LNCAP (cell line): ENCODE measurements around the gene OSTN.

Source experiments
- TF ChIP-seq, protein P1 (sequence below): fragments of 450-650 bp; IDR thresholded peaks from 2 replicates; pipeline ENCODE4 v1.5.1; 2017; ENCODE audit warnings: mild to moderate bottlenecking

OSTN gene

GRCh38 chr3:191298846-191299245 is 99.8 kb downstream of the OSTN start:
- TF ChIP-seq, protein P1, sequence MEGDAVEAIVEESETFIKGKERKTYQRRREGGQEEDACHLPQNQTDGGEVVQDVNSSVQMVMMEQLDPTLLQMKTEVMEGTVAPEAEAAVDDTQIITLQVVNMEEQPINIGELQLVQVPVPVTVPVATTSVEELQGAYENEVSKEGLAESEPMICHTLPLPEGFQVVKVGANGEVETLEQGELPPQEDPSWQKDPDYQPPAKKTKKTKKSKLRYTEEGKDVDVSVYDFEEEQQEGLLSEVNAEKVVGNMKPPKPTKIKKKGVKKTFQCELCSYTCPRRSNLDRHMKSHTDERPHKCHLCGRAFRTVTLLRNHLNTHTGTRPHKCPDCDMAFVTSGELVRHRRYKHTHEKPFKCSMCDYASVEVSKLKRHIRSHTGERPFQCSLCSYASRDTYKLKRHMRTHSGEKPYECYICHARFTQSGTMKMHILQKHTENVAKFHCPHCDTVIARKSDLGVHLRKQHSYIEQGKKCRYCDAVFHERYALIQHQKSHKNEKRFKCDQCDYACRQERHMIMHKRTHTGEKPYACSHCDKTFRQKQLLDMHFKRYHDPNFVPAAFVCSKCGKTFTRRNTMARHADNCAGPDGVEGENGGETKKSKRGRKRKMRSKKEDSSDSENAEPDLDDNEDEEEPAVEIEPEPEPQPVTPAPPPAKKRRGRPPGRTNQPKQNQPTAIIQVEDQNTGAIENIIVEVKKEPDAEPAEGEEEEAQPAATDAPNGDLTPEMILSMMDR = no peak

GRCh38 chr3:191300422-191300821 is 101.4 kb downstream of the OSTN start:
- TF ChIP-seq, protein P1 = no peak

- TF ChIP-seq, protein P1 = no peak
Observed at GRCh38 chr3:191301017-191301416, 102.0 kb downstream of the OSTN start.

GRCh38 chr3:191301782-191302411 is 102.9 kb downstream of the OSTN start:
- TF ChIP-seq, protein P1 = no peak

GRCh38 chr3:191302451-191302850 is 103.4 kb downstream of the OSTN start:
- TF ChIP-seq, protein P1 = no peak

DNA sequence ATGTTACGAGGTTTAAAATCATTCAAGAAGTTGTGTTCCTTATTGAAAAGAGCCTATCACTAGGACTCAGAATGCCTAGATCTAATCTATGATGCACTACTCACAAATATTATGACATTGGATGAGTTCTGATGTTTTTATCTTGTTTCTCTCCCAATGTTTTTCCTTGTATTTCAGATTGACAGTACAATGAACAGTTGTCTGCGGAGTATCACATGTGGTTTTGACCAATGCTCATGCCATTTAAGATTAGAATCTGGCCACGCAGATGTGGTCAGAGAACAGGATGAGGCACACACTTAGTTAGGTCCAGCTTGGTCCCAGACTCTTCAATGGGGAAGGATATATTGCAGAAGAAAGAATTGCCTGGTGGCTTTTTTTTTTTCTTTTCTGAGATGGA is 104.6 kb downstream of the OSTN start:
- TF ChIP-seq, protein P1 = no peak

GRCh38 chr3:191306428-191306827 is 107.4 kb downstream of the OSTN start:
- TF ChIP-seq, protein P1 = no peak

DNA sequence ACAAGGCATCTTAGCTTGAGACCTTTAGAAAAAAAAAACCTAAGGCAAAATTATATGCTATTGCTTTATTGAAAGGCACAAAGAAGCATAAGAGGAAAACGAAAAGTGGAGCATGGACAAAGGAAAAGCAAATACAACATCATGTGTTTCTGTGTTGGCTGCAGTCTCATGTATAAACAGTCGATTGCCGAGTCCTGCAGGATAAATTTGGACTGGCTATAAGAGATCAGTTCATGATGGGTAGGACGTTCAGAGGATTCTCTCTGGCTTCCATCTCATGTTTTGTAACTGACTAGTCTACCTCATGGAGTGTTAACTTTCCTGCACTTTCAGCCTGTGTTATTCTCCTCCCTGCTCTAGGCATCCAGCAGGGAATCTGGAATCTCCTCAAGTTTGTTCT is 108.3 kb downstream of the OSTN start:
- TF ChIP-seq, protein P1 = no peak
